DMS79 treated with DMSO at 0.1 percent for 48 hours (cell line): Measurements from ENCODE around the gene OPA1.
"Not testable (repeated sequence)": the region's sequence is repeated elsewhere in the genome, so short reads cannot be mapped to it uniquely, and the experiment has no call there.

Experiments
- DNase-seq: peaks from one replicate; lab custom pipeline; 2025; lab: John Stamatoyannopoulos, UW

The OPA1 gene

DNA sequence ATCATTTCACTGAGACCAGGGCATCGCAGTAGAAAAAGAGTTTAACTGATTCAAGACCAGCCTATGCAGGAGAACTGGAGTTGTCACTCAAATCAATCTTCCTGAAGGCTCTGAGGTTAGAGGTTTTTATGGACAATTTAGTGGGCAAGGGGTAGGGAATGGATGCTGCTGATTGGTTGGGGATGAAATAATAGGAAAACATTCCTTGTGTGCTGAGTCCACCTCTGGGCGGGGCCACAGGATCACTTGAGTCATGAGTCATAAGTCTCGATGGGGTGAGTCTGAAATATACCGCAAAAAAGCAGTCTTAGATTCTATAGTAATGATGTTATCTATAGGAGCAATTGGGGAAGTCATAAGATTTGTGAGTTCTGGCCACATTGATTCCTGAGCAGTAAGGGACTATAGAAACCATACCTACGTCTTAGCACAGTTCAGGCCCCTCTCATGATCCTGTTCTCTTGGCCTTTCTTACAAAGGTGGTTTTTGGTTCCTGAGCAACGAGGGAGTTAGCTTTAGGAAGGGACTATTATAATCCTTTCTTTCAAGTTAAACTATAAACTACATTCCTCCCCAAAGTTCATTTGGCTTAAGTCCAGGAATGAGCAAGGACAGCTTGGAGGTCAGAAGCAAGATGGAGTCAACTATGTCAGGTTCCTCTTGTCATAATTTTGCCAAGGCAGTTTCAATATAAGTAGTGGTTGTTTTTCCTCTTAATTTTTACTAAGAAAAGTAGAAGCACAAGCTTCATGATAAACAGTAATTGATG, 2.7 kb upstream of the OPA1 start:
- DNase-seq = no peak

DNA sequence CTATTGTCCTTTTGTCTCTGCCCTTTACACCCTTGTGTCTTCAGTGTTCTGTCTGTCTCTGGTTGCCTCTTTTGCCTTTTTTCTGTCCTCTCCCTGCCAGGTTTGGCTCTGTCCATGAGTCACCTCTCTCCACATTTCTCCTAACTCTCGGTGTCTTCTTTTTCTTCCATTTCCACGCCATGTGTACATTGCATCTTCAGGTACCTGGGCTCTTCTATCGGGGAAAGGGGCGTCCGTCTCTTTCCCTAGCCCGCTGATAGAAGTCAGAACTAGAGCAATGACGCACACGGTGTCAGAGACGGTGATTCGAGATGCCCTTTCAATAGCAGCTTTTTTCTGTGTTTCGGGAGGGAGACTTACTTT, 641 bp downstream of the OPA1 start:
- peak; percentile 49 for DNase-seq

DNA sequence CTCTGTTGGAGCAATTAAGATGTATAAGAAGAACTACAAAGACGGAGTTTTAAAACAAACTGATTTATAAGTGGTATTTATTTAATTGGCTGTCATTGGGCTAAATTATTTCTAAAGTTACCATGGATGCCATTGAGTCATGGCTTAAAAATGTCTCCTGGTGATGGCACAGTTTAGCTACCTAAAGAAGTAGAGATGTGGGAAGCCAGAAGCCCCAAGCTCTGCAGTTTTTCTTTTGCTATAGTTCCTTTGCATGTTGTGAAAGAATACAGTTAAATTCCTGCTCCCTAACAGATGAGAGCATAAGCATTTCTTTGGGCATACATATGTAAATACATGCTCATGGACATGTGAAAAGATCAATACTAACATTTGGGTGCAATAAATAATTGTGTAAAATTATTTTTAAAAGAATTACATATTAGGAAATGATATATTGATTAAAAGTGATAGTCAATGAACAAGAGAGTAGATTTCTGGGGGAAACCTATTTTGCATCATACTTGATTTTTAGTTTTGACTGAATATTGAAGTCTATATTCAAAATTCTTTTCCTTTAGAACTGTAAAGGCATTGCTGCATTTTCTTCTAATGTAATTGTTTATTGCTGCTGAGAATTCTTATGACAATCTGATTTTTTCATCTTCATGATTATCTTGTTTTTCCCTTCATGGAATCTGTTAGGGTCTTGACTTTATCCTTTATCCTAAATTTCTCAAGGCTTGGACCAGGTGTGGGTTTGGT, 2.1 kb downstream of the OPA1 start:
- no peak for DNase-seq

DNA sequence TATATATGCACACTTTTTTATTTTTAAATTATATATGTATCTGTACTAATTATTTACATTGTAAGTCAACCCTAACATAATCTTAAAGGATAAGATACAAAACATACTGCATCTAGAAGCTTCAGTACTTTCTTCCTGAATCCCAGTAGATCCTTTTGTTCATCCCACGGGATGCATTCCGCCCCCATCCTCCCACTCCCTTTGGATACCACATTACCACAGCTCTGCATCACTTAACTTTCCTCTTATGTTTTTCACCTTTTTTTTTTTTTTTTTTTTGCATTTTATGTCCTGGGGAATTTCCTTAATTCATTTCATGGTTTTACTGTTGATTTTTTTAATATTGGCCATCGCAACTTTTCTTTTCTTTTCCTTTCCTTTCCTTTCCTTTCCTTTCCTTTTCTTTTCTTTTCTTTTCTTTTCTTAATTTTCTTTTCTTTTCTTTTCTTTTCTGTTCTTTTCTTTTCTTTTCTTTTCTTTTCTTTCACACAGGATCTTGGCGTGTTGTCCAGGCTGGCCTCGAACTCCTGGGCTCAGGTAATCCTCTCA, 3.0 kb downstream of the OPA1 start:
- DNase-seq = no peak

DNA sequence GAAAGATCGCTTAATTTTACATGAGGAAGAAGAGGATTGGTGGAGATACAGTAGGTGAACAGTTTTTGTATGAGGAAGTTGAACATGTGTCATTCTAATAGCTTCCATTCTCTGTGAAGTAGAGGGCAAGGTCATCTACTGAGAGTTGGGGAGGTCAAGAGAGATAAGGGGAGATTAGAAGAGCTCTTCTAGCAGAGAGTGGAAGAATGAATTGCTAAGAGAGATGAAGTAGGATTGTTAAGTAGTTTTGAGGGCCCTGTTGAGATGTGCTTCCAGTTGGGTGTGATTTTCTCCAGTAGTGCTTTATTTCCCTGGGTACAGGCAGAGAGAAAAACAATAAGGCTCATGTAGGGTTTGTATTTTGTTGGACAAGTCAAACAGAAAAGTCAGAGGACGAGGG, 5.2 kb downstream of the OPA1 start:
- DNase-seq = peak; percentile 33

DNA sequence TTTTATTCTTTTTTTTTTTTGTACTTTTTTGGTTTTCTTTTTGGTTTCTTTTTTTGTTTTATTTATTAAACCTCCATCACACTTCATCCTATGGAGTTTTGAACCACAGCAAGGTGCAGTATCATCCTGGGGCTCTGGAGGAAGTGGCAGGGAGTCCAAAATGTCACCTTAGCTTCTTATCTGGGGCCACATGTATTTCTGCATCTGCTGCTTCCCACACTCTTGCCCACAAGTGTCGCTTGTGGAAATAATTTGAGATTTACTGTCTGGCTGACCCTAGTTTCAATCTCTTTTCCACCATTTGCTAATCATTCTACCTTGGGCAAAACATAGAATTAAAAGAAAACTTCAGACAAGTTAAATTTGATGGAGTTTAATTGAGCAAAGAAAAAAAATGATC, 6.4 kb downstream of the OPA1 start:
- DNase-seq = no peak

DNA sequence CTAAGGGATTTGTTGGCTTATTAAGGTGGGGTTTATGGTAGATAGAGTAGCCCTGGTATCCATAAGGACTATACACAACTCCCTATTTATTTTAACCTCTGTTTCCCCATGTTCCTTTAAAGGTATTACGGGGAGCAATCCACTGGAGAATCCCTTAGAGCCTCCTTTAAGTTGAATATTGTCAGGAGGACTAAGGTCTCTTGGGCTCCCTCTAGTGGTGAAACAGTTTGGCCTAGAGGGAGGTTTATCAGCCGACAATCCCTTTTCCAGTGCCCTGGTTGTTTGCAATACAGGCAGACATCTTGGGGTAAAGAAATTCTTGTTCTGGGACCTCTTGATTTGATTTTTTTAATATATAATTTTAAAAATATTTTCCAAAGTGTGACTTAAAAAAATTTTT, 12.9 kb downstream of the OPA1 start:
- no peak for DNase-seq

DNA sequence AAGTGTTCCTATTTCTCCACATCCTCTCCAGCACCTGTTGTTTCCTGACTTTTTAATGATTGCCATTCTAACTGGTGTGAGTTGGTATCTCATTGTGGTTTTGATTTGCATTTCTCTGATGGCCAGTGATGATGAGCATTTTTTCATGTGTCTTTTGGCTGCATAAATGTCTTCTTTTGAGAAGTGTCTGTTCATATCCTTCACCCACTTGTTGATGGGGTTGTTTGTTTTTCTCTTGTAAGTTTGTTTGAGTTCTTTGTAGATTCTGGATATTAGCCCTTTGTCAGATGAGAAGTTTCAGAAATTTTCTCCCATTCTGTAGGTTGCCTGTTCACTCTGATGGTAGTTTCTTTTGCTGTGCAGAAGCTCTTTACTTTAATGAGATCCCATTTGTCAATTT, 13.9 kb downstream of the OPA1 start:
- DNase-seq = not testable (repeated sequence)

DNA sequence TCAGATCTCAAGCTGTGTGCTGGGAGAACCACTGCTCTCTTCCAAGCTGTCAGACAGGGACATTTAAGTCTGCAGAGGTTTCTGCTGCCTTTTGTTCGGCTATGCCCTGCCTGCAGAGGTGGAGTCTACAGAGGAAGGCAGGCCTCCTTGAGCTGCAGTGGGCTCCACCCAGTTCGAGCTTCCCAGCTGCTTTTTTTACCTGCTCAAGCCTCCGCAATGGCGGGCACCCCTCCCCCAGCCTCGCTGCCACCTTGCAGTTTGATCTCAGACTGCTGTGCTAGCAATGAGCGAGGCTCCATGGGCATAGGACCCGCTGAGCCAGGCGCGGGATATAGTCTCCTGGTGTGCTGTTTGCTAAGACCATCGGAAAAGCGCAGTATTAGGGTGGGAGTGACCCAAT, 17.5 kb downstream of the OPA1 start:
- not testable (repeated sequence) for DNase-seq

DNA sequence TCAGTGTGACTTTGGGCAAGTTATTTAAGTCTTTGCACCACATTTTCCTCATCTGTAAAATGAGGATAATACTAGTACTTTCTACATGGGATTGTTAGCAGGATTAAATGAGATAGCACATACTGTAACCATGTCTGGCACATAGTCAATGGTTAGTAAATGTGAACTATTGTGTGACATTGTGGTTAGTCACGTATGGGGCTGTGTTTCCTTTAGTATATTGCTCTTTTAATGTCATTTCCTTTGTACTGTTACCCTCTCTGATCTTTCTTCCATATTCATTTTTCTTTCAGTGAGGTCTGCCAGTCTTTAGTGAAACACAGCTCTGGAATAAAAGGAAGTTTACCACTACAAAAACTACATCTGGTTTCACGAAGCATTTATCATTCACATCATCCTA, 21.4 kb downstream of the OPA1 start:
- no peak for DNase-seq

DNA sequence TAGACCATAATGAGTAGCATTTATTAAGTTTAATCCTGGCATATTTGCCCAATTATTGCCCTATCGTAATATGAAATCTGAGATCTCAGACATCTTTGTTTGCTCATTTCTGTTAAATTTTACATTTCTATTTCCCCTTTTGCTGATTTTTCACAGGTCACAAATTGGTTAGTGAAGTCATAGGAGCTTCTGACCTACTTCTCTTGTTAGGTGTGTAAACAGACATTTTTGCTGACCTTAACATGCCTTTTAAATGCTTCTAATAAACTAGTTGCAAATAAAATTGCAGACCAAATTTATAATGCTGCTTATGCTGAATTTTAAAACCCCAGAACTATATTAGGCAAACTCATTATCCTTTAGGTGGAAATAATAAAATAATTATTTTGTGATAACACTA, 24.6 kb downstream of the OPA1 start:
- no peak for DNase-seq

DNA sequence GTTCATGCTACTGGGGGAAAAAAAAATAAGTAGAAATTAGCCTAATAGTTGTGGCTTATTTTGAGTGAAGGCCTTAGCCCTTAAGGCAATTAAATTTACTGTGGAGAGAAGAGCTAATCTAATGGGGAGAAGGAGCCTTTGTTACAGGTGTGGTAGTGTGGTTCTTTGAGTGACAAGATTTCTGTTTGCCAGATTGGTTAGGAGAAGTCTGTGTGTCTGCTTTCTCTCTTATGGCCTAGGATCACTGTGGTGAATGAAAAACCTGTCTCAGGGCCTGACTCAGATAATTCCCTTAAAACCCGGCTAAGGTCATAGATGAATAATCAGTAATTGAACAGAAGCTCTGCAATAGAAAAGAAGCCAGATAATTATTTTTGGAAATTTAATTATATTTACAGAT, 27.0 kb downstream of the OPA1 start:
- DNase-seq = no peak

DNA sequence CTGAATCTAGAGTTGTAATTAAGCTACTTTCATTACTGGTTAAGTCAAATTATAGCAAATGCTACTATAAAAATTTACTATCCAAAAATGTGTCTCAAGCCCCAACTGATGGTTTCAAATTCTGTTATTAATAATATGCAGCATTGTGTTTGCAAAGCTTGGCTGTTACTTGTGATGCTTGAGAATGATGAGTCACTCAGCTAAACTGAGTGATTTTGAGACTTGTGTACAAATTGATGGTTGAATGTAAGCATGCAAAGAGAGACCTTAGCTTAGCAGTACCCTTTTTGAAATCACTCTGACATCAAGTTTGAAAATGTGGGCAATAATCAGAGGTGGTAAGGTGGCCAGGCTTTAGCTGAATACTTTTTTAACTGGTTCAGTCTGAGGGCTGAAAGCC, 27.6 kb downstream of the OPA1 start:
- DNase-seq = no peak

DNA sequence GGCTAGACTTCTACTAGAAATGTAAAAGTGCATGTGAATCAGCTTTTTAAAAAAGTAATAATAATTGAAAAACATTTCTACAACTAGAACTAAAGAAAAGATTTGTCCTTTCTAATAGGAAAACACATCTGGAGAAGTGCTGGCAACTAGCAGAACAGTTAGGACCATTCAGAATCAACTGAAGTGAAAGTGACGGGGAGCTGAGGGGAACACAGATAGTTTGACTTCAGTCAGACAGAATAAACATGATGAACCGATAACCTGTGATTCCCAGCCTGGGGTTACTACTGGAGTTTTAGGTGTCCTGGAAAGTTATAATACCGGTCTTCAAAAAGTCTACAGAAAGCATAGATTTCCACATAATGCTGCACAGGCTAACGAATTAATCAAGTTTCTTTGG, 28.1 kb downstream of the OPA1 start:
- no peak for DNase-seq

DNA sequence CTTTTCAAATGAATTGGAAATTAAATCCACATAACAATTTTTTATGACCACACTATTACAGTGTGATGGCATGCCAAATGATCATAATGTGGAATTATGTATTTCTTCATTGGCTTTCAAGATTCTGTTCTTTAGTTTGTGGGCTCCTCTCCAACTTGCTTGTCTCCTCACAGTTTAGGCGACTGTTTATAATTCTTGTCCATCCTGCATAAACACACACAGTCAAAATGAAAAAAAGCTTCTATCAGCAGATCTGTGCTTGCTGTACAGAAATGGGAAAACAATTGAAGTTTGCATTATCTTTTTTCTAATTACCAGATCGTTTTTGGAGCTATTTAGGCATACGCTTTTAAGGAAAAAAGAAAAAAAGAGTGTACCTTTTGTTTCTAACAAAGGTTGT, 37.0 kb downstream of the OPA1 start:
- no peak for DNase-seq

DNA sequence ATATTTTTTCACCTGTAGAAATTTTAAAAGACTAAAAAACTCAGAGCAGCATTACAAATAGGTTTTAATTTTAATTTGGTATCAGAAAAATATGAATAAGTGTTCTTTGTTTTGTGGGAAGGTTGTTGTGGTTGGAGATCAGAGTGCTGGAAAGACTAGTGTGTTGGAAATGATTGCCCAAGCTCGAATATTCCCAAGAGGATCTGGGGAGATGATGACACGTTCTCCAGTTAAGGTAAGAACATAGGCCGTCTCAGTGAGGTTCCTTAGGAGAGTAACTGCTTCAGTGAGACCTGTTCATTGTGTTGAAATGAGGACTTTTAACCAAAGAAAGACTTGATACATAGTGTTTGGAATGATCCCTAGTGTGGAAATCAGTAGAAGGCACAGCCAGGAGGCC, 44.8 kb downstream of the OPA1 start:
- no peak for DNase-seq

DNA sequence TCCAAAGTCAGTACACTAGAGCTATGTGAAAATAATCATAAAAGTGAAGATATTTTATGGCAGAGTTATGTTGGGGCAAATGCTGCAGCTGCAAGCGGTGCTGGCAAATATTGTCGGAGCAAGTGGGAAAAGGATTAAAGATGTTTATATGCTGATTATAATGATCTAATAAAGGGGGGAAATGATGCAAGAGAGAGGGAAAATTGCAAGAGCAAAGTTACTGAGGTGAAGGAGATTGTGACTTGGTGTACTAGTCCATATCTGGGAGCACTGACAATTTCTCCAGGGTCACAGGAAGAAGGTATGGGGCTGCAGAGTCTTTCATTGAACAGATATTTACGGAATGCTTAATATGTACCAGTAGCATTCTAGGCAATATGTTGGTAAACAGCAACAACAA, 45.8 kb downstream of the OPA1 start:
- DNase-seq = no peak

DNA sequence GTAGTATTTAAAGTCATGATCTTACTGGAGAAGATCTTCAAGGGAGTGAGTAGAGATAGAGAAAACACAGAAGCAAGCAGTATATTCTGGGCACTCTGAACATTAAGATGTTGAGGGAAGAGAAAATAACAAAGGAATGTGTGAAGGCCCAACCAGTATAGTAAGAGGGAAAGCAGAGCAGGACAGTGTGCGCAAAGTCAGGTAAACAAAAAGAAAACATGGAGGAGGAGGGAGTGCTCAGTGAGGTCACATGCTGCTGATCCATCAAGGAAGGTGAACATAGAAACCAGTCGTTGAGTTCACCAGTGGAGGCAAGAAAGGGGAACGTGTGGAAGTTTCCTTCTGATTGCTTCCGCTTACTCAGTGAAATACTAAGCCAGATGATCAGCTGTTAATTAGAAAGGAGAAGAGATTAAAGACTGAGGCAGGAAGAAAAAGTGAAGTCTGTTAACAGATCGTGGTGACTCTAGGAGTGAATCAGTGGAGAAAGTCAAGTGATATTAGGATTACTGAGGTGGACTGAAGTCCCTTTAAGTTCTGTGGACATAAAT, 47.2 kb downstream of the OPA1 start:
- no peak for DNase-seq

DNA sequence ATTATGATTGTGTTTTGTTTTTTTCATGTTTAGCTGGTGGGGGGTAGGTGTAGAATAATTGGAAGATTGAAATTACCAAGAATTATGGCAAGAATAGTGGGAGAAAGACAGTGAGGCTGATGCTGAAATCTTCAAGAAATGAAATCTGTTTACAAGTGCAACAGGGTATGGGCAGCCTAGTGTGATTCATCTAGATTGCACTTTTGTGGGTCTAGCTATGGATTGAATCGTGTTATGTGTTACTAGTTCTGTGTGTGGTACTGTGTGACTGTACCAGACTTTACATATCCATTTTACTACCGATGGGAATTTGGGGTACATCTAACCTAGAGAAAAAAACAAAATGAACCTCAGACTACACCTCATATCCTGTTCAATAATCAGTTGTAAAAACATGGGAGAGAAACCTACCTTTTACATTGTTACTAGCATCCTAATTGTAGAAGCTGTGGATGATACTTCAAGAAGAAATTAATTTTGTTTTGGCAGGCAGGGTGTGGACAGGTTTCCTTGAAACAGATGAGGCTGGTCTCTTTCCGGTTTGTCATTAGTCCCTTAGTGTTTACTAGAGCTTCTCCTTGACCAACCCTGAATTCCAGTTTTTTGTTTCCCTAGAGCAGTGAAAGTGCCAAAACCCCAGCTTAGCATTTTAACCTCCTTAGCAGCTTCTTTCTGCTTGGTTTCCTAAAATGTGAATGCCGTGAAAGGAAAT, 47.9 kb downstream of the OPA1 start:
- DNase-seq = no peak

DNA sequence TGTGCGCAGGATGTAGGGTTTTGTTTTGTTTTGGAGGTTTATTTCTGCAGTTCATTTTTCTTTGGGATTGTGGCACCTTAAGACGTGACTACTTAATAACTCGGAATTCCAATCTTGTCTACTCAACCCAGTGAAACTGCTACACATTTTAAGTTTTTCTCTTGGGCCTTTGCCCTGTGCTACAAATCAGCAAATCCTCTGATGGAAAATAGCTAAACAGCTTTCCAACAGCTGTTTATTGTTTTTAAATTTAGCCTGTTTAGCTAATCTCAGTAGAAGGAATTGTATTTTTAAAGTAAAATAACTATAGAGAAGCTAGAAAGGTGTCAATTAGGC, 48.4 kb downstream of the OPA1 start:
- no peak for DNase-seq

DNA sequence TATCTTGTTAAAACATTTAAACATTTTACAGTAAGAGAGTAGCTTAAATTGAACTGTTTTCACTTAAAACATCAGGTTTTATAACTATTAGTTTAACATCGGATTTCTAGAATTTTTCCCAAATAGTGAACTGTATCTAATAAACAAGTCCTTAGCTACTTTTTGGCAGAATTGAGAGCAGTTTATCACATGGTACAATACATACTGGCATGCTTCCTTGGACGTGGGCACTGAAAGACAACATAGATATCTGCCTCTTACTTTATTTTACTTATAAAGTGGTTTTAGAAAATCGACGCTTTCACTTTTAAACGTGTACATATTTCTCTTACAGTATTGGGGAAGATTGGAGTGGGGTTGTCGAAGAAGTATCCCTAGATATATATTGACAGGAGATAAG, 52.8 kb downstream of the OPA1 start:
- DNase-seq = no peak

DNA sequence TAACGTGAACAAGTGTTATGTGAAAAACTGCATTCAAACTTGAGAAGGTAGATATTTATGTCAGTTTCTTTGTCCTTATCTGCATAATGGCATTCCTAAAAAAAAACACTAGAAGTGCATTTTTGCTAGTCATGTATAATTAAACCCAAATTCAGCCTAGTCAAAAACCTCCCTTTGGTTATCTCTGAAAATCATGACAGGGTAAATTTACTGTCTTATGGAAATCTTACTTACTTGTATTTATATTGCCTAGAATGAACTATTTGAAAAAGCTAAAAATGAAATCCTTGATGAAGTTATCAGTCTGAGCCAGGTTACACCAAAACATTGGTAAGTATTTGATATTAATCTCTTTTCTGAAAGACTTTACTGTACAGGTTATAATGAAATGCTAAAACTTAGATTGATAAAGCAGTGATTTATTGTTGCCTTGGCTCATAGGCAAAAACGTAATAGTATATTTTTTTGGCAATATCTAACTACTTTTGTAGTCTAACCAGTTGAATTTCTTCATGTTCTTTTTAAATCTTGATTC, 55.6 kb downstream of the OPA1 start:
- DNase-seq = no peak

DNA sequence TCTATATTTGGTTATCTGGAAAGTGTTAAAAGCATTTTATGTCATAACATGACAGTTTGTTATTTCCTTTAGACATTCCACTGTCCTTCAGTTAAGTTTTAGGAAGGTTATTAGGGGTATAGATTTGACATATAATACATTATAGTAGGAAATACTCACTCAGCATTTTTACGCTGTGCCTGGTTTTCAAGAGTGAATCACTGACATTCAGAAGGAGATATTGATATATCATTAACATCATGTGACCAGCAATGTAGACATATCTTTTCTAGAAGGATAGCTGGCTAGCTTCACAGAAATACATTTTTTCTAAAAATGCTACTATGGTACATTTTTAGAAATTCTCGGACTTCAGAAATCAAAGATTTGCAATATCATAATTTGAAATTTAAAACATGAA, 57.6 kb downstream of the OPA1 start:
- DNase-seq = no peak
